Measurements from ENCODE around the gene HMGA1. TPM values are rescaled to one million over a fixed set of nuclear protein-coding genes. Genes with fewer than 3 reads are reported as not detected.

Gene HMGA1
- total RNA-seq (505 and 639 TPM in 2 replicates), polyA plus RNA-seq (341 and 384 TPM in 2 replicates)

GRCh38 chr6:34236443-34237315, at the start of gene HMGA1:
HMGA1 (plus strand) TSS chr6:34236873; CDS start chr6:34240781, 3,908 bp downstream.
- TF ChIP-seq, protein P1, sequence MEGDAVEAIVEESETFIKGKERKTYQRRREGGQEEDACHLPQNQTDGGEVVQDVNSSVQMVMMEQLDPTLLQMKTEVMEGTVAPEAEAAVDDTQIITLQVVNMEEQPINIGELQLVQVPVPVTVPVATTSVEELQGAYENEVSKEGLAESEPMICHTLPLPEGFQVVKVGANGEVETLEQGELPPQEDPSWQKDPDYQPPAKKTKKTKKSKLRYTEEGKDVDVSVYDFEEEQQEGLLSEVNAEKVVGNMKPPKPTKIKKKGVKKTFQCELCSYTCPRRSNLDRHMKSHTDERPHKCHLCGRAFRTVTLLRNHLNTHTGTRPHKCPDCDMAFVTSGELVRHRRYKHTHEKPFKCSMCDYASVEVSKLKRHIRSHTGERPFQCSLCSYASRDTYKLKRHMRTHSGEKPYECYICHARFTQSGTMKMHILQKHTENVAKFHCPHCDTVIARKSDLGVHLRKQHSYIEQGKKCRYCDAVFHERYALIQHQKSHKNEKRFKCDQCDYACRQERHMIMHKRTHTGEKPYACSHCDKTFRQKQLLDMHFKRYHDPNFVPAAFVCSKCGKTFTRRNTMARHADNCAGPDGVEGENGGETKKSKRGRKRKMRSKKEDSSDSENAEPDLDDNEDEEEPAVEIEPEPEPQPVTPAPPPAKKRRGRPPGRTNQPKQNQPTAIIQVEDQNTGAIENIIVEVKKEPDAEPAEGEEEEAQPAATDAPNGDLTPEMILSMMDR (IDR thresholded peaks at IDR 0.05; ENCODE audit: low read depth, low read length): no peak
- peaks cover 13% of the 10 kb centered on the region for H3K36me3 ChIP-seq
- DNase-seq (ENCODE audit: low read depth in 1 of 2, low spot score in 1 of 2): peak; percentile 89 to 99
- H3K9me3 ChIP-seq (ENCODE audit: low read depth): no peaks in the 10 kb centered on the region
- peaks cover 36% of the 10 kb centered on the region for H3K4me1 ChIP-seq (ENCODE audit: low read depth)
- peak within 1 kb of the TSS; percentile 95 for H3K27ac ChIP-seq
- peak within 1 kb of the TSS; percentile 99 for H3K4me3 ChIP-seq
- no peaks in the 10 kb centered on the region for H3K27me3 ChIP-seq

GRCh38 chr6:34189806-34190503, 46.7 kb upstream of the HMGA1 start:
- Histone ChIP-seq H3K4me1 (ENCODE audit: low read depth) (no peaks in the 10 kb centered on the region), H3K4me3 (no peak overlapping the region), H3K9me3 (ENCODE audit: low read depth) (no peaks in the 10 kb centered on the region), H3K27me3 (no peaks in the 10 kb centered on the region), H3K36me3 (no peaks in the 10 kb centered on the region), H3K27ac (no peak overlapping the region)
- TF ChIP-seq, protein P1 (IDR thresholded peaks at IDR 0.05; ENCODE audit: low read depth, low read length): no peak
- no peak for DNase-seq (ENCODE audit: low read depth in 1 of 2, low spot score in 1 of 2)

DNA sequence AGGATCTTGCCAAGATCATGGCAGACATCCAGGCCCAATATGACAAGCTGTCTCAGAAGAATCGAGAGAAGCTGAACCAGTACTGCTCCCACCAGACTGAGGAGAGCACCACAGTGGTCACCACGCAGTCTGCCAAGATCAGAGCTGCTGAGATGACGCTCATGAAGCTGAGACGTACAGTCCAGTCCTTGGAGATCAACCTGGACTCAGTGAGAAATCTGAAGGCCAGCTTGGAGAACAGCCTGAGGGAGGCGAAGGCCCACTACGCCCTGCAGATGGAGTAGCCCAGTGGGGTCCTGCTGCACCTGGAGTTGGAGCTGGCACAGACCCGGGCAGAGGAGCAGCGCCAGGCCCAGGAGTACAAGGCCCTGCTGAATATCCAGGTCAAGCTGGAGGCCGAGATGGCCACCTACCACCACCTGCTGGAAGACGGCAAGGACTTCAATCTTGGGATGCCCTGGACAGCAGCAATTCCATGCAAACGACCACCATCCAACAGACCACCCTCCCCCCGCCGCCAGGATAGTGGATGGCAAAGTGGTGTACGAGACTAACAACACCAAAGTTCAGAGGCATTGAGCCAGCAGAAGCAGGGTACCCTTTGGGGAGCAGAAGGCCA, 46.1 kb upstream of the HMGA1 start:
- no peak for DNase-seq (ENCODE audit: low read depth in 1 of 2, low spot score in 1 of 2)

DNA sequence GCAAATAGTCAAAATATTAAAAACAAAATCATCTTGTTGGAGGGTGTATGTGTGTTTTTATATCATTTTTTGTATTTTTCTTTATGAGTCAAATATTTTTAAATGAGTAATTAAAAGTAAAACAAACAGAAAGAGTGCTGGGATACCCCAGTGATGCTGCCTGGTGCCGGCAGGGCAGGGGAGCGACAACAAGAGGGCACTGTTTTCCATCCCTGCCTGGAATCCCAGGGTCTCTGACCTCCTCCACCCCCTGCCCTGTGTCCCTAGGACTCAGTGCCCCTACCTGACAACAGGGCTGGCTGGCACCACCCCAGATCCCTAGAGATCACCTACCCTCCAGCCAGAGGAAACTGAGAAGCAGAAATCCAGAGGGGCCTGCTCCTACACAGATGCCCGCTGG, 41.9 kb upstream of the HMGA1 start:
- Histone ChIP-seq H3K27me3 (no peaks in the 10 kb centered on the region), H3K27ac (no peak overlapping the region), H3K36me3 (no peaks in the 10 kb centered on the region), H3K4me3 (no peak overlapping the region), H3K4me1 (ENCODE audit: low read depth) (no peaks in the 10 kb centered on the region), H3K9me3 (ENCODE audit: low read depth) (no peaks in the 10 kb centered on the region)
- DNase-seq (ENCODE audit: low read depth in 1 of 2, low spot score in 1 of 2): no peak
- TF ChIP-seq, protein P1 (IDR thresholded peaks at IDR 0.05; ENCODE audit: low read depth, low read length): no peak

More for the DNA sequence above, 46.1 kb upstream of the HMGA1 start:
- no peak overlapping the region for H3K4me3 ChIP-seq
- H3K27me3 ChIP-seq: no peaks in the 10 kb centered on the region
- no peaks in the 10 kb centered on the region for H3K4me1 ChIP-seq (ENCODE audit: low read depth)
- H3K36me3 ChIP-seq: no peaks in the 10 kb centered on the region
- TF ChIP-seq, protein P1 (IDR thresholded peaks at IDR 0.05; ENCODE audit: low read depth, low read length): no peak
- H3K27ac ChIP-seq: no peak overlapping the region
- H3K9me3 ChIP-seq (ENCODE audit: low read depth): no peaks in the 10 kb centered on the region

GRCh38 chr6:34195726-34196115, 41.0 kb upstream of the HMGA1 start:
- DNase-seq (ENCODE audit: low read depth in 1 of 2, low spot score in 1 of 2): no peak
- no peaks in the 10 kb centered on the region for H3K36me3 ChIP-seq
- no peaks in the 10 kb centered on the region for H3K4me1 ChIP-seq (ENCODE audit: low read depth)
- no peaks in the 10 kb centered on the region for H3K27me3 ChIP-seq
- H3K27ac ChIP-seq: no peak overlapping the region
- no peak overlapping the region for H3K4me3 ChIP-seq
- no peaks in the 10 kb centered on the region for H3K9me3 ChIP-seq (ENCODE audit: low read depth)
- TF ChIP-seq, protein P1 (IDR thresholded peaks at IDR 0.05; ENCODE audit: low read depth, low read length): no peak

All from cardiac muscle cell (in vitro differentiated cells and primary cell).